ENCODE measurements around the gene PIAS2.

DNA sequence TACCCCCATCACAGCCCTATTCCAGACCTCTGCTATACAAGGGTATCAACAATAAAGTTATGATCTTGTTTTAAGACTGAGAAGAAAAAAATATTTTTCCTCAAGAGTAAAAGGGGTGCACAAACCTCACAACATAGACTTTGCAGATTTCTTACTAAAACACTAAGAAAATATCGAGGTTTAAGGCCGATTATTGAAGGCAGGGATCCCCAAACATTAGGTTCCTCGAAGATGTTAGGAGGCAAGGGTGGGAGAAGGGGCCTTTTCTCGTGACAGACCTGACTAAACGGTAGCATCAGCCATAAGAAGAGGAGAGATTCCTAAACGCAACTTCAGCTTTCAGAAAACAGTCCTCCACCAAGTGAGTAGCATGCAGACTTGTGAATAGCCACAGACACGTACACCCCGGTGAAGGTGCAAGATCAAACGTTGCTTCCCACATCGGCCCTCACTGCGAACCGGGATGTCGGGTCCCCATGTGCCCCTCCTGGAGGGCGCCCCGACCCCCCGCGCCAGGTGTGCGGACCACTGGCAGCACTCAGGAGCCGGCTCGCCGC is 678 bp downstream of the PIAS2 start:
- TF ChIP-seq, protein P1, sequence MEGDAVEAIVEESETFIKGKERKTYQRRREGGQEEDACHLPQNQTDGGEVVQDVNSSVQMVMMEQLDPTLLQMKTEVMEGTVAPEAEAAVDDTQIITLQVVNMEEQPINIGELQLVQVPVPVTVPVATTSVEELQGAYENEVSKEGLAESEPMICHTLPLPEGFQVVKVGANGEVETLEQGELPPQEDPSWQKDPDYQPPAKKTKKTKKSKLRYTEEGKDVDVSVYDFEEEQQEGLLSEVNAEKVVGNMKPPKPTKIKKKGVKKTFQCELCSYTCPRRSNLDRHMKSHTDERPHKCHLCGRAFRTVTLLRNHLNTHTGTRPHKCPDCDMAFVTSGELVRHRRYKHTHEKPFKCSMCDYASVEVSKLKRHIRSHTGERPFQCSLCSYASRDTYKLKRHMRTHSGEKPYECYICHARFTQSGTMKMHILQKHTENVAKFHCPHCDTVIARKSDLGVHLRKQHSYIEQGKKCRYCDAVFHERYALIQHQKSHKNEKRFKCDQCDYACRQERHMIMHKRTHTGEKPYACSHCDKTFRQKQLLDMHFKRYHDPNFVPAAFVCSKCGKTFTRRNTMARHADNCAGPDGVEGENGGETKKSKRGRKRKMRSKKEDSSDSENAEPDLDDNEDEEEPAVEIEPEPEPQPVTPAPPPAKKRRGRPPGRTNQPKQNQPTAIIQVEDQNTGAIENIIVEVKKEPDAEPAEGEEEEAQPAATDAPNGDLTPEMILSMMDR (IDR thresholded peaks at IDR 0.05) = no peak
- no peak for TF ChIP-seq POLR2A (IDR thresholded peaks at IDR 0.05)

Measured in Peyer's patch (tissue), 4 donors.